Kidney (tissue), 14 donors: ENCODE results near the gene HSDL1. TPM values are rescaled to one million over a fixed set of nuclear protein-coding genes. Genes with fewer than 3 reads are reported as not detected.

Experiments
- DNase-seq, 5 donors: peaks; one replicate each; pipeline ENCODE4 v3.0.0-alpha.2; 2013 to 2020
- FAIRE-seq: peaks from 2 replicates; lab custom pipeline; 2012; peaks lifted over from hg19 to GRCh38; lab: Jason Lieb, UNC
- H3K27ac ChIP-seq, 2 donors: one replicate each; pipeline ENCODE4 v1.7.0; 2013; ENCODE audit warnings: low read depth in 2 of 2, low read length in 2 of 2, inconsistent platforms in 1 of 2
- H3K27me3 ChIP-seq: one replicate; pipeline ENCODE4 v1.7.1; 2013; ENCODE audit warnings: low read length, inconsistent platforms; ENCODE audit not compliant: control insufficient read depth, insufficient read depth
- H3K36me3 ChIP-seq, 3 donors: one replicate each; pipeline versions ENCODE4 v1.7.0 to v1.7.1; 2013; ENCODE audit warnings: low read length in 3 of 3, control low read depth in 1 of 3, inconsistent platforms in 1 of 3; ENCODE audit not compliant: insufficient read depth in 3 of 3, control insufficient read depth in 2 of 3
- H3K4me1 ChIP-seq, 3 donors: one replicate each; pipeline versions ENCODE4 v1.7.0 to v1.7.1; 2013; ENCODE audit warnings: low read length in 3 of 3, inconsistent platforms in 1 of 3, low read depth in 1 of 3; ENCODE audit not compliant: control insufficient read depth in 2 of 3, insufficient read depth in 2 of 3
- H3K4me3 ChIP-seq, 3 donors: one replicate each; pipeline versions ENCODE4 v1.7.0 to v1.8.1; 2013; ENCODE audit warnings: low read length in 3 of 3, control low read depth in 1 of 3, inconsistent platforms in 1 of 3
- H3K9ac ChIP-seq, 3 donors: one replicate each; pipeline versions ENCODE4 v1.7.0 to v1.7.1; 2013; ENCODE audit warnings: low read length in 3 of 3, control low read depth in 1 of 3, inconsistent platforms in 1 of 3
- H3K9me3 ChIP-seq, 3 donors: one replicate each; pipeline versions ENCODE4 v1.7.0 to v1.7.1; 2013; ENCODE audit warnings: low read length in 3 of 3, control low read depth in 1 of 3, inconsistent platforms in 1 of 3; ENCODE audit not compliant: control insufficient read depth in 2 of 3, insufficient read depth in 1 of 3
- intact Hi-C: fragments of 100-400 bp; cut with DNase I; formaldehyde crosslinking; loops from one replicate; pipeline ENCODE4 v1.11.1; 2022
- polyA plus RNA-seq: library from polyadenylated mRNA; stranded (reverse); fragments of 350-450 nt; fragmentation: Illumina TruSeq; extraction: RNeasy Lipid Tissue Mini Kit (QIAGEN cat#74804); gene quantifications from one replicate; pipeline ENCODE4 v1.2.3, GENCODE V29; 2014; ENCODE audit warnings: low read depth, low replicate concordance; ENCODE audit not compliant: insufficient read depth
- total RNA-seq: library from RNA; stranded (reverse); fragmentation: NEBNext Ultra II Directional; extraction: Animal tissue kit (Norgen Biotek cat#: 25700); gene quantifications from one replicate; pipeline ENCODE4 v1.2.1, GENCODE V29; 2021
- TF ChIP-seq, protein P1 (sequence below): IDR thresholded peaks from 3 replicates; pipeline ENCODE4 v1.5.1; 2012; ENCODE audit warnings: mild to moderate bottlenecking, moderate library complexity, borderline replicate concordance; ENCODE audit not compliant: insufficient read depth; ENCODE audit errors: extremely low read depth
- donor health status: control.
- donor health status: control.
- donor health status: control.
- donor health status: control.
- donor health status: control.
- donor health status: DM: yes; HTN: yes; CAD: no.
- donor health status: Normal renal cell carcinoma (clear cell type).

HSDL1 gene
- total and polyA plus RNA-seq, 2 donors from 2014 or later: 12.1 to 13.3 TPM

GRCh38 chr16:84143081-84143480, 1.9 kb downstream of the HSDL1 start:
- Histone ChIP-seq H3K27ac (no peak overlapping the region), H3K9ac (no peak overlapping the region), H3K4me1 (peaks cover 4 to 12% (median 8%) of the 10 kb centered on the region in 3 donors), H3K4me3 (no peak overlapping the region), H3K9me3 (no peaks in the 10 kb centered on the region), H3K36me3 (no peaks in the 10 kb centered on the region), H3K27me3 (no peaks in the 10 kb centered on the region)
- intact Hi-C loops: no loop called here
- no peak for DNase-seq
- TF ChIP-seq, protein P1, sequence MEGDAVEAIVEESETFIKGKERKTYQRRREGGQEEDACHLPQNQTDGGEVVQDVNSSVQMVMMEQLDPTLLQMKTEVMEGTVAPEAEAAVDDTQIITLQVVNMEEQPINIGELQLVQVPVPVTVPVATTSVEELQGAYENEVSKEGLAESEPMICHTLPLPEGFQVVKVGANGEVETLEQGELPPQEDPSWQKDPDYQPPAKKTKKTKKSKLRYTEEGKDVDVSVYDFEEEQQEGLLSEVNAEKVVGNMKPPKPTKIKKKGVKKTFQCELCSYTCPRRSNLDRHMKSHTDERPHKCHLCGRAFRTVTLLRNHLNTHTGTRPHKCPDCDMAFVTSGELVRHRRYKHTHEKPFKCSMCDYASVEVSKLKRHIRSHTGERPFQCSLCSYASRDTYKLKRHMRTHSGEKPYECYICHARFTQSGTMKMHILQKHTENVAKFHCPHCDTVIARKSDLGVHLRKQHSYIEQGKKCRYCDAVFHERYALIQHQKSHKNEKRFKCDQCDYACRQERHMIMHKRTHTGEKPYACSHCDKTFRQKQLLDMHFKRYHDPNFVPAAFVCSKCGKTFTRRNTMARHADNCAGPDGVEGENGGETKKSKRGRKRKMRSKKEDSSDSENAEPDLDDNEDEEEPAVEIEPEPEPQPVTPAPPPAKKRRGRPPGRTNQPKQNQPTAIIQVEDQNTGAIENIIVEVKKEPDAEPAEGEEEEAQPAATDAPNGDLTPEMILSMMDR: no peak
- FAIRE-seq: no peak

- H3K27ac ChIP-seq: no peak overlapping the region
- TF ChIP-seq, protein P1: no peak
- intact Hi-C loops: no loop called here
- DNase-seq (no peak), FAIRE-seq (no peak)
- H3K4me3 ChIP-seq: no peak overlapping the region
- H3K9me3 ChIP-seq: no peaks in the 10 kb centered on the region
- peaks cover 4 to 12% (median 9%) of the 10 kb centered on the region in 3 donors for H3K4me1 ChIP-seq
- no peaks in the 10 kb centered on the region for H3K36me3 ChIP-seq
- H3K27me3 ChIP-seq: no peaks in the 10 kb centered on the region
- no peak overlapping the region for H3K9ac ChIP-seq
Measured at GRCh38 chr16:84141143-84141670, 3.8 kb downstream of the HSDL1 start.

DNA sequence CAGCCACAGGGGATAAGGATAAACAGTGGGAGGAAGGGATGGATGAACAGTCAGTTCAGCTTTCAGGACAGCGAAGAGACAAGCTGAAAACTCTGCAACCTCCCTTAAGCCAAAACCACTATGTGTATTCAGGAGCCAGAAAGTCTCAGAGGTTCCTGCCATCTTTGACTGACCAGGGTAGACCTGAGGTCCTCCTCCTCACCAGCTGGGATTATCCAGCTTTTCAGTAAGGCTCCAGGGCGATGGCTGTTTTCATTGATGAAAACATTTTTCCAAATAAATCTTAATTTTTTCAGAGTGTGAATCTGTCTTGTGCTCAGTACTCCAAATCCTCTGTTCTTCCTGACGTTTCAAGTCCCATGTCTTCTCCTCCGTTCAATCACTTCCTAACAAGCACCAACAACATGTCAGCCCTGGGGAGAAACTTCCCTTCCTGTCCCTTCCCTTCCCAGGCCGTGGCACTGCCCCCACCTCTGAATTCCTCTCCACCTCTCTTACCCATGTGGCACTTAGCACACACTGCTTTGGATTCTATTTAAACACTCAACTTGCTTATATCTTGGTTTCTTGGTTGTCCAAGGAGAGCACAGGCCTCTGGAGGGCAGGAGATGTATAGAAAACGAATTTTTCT, 5.2 kb downstream of the HSDL1 start:
- Histone ChIP-seq H3K27me3 (no peaks in the 10 kb centered on the region), H3K36me3 (no peaks in the 10 kb centered on the region), H3K4me3 (no peak overlapping the region), H3K4me1 (peaks cover 4 to 9% (median 9%) of the 10 kb centered on the region in 3 donors), H3K9ac (no peak overlapping the region), H3K27ac (no peak overlapping the region), H3K9me3 (no peaks in the 10 kb centered on the region)
- intact Hi-C loops: no loop called here
- DNase-seq (no peak), FAIRE-seq (no peak)
- TF ChIP-seq, protein P1: no peak
